ENCODE data around the gene TCF7L2.

Gene TCF7L2

GRCh38 chr10:112949875-112950507 lies at the start of gene TCF7L2:
TSS of gene TCF7L2 (plus strand) at chr10:112950247. CDS start at chr10:112950757, 510 bp downstream.
- peak; percentile 97 for DNase-seq

GRCh38 chr10:112902730-112903129 lies 47.3 kb upstream of the TCF7L2 start:
- no peak for DNase-seq

DNA sequence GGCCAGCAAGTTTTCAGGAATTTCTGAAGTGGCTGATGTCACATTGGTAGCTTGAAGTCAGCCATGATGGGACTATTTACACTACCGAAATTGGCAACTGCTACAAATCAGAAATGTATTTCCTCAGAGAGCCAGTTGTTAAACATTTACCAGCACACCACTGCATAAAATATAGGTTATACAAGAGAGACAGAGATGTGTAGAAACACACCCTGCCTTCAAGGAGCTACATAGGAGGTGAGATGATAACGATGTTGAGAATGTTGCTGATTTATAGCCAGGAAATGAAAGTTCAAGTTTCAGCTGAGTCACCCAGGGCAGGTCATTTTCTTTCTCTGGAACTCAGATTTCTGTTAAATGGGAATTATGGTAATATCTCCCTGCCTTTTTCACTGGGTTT lies 46.0 kb upstream of the TCF7L2 start:
- no peak for DNase-seq

DNA sequence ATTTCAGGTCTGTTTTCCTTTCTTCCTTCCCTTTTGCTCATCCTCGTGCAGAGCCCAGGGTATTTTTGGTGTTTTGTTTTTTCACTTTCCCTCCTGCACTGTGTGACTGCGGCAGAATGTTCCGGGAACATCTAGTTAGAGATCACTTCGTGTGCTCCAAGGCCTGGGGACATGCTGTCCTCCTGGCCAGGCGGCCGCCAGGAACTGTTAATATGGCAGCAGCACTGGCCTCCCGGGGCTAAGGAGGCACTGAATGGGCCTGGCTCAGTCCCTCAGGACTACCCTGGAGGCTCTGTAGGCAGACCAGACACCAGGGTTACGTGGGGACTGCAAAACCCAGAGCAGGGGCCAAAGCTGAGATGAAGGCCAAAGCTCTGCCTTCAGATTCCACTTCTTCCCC lies 43.1 kb upstream of the TCF7L2 start:
- DNase-seq: no peak

- no peak for DNase-seq
Observed at GRCh38 chr10:112907893-112908292, 42.2 kb upstream of the TCF7L2 start.

DNA sequence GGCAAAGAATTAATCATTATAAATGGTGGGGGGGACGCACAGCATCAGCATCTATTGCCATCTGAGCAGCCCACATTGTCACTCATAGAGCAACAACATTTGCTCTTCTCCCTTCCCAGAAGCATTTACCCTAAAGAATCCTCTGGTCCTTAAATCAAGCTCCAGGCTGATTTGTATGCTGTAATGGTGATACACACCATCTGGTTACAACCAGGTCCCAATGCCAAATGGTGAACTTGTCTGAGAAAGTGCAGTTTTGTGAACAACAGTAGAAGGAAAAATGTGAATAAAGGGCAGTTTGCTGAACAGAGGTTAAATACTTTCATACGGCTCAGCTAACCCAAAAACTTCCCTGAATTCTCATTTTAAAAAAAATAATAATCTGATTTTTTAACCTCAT lies 38.8 kb upstream of the TCF7L2 start:
- no peak for DNase-seq

GRCh38 chr10:112912410-112912928 lies 37.6 kb upstream of the TCF7L2 start:
- no peak for DNase-seq

DNA sequence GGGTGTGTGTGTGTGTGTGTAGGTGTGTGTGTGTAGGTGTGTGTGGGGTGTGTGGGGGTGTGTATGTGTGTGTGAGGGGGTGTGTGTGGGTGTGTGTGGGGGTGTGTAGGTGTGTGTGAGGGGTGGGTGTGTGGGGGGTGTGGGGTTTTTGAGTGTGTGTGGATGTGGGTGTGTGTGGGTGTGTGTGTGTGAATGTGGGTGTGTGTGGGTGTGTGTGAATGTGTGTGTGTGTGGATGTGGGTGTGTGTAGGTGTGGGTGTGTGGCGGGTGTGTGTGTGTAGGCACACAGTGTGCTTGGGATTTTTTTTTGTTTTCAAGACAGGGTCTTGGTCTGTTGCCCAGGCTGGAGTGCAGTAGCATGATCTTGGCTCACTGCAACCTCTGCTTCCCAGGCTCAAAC lies 36.8 kb upstream of the TCF7L2 start:
- no peak for DNase-seq

GRCh38 chr10:112913661-112914287 lies 36.3 kb upstream of the TCF7L2 start:
- DNase-seq: no peak

DNA sequence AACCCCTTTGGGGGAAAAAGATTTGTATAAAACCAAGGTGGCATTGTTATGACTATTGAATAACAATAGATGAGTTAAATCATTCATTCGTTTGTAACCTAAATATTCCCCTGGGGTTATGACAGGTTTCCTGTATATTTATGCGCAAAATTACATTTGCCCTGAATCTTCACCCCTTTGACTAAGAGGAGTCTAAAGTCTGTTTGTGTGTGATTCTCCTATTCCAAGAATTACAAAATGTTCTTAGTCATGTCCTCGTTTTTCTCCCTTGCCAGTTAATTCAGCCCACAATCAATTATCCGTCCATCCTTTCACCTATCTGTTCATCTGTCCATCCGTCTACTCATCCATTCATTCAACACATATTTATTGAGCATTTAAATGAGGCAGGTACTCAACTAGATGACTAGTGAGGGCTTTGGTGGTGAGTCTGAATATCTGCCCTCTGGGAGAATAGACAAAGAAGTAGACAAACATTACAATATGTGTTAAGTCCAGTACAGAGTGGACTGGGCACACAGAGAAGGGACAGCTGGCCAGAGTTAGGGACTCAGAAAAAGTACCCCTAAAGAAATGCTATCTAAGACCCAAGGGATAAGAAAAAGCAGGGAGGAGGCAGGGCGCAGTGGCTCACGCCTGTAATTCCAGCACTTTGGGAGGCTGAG lies 35.6 kb upstream of the TCF7L2 start:
- no peak for DNase-seq

GRCh38 chr10:112915590-112916572 lies 34.2 kb upstream of the TCF7L2 start:
- no peak for DNase-seq

GRCh38 chr10:112917681-112918080 lies 32.4 kb upstream of the TCF7L2 start:
- DNase-seq: no peak

DNA sequence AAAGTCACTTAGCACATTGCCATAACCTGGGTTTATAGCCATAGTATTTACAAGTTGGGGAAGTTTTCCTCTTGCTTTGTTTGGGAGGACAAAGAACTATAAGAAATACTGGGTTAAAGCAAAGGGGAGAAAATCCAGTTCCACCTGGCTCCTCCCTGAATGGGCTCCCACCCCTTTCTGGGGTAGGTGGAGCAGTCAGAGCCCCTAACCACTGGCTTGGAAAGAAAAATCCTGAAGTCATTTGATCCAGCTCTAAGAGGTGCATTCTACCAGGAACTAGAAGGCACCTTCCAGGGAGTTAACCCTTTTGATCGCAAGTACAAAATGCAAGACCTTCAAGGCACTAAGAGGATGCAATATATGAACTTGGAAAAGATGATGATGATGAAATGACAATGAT lies 31.3 kb upstream of the TCF7L2 start:
- no peak for DNase-seq

DNA sequence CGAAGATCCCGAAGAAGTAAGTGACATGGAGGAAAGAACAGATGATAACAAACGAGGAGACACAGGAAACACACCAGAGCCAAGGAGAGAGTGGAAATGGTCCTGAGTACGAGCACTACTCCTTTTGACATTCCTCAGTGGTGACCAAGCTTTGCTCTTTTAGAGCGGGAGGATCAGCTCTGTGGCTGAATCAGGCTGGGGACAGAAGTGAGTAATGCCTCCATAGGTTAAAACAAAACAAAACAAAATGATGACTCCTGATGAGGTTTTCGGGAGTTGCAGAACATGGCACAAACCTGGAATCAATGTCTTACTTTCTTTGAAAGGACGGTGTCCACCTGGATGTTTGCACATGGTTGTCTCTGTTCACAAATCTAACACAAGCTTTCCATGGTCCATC lies 30.3 kb upstream of the TCF7L2 start:
- no peak for DNase-seq

DNA sequence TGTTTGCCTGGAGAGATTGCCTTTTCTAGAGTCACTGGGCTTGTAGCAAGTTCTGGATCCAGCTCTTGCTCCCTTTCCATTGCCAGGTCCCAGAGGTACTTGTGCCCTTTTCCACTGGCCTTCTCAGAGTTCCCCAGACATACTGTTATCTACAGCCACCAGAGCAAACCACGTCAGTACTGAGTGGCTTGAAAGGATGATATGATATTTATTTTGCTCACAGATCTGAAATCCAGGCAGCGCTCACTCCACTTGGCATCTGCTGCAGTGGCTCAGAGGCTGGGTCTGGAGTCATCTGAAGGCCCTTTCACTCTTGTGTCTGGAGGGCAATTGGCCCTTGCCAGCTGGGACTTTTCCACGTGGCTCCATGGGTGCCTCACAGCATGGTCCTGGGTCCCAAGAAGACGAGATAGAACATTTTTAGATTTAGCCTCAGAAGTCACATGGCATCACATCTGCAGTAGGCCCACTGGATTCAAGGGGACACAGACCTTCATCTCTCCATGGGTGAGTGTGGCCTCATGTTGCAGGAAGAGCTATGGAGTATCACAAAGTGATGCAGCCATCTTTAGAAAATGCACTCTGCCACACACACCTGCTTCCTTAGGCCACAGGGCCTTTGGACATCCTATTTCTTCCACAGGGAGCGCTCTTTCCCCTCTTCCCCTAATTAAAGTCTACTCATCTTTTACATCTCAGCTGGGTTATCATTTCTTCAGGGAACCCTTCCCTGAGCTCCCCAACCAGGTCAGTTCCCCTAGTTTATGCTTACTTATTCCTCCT lies 22.9 kb upstream of the TCF7L2 start:
- no peak for DNase-seq

DNA sequence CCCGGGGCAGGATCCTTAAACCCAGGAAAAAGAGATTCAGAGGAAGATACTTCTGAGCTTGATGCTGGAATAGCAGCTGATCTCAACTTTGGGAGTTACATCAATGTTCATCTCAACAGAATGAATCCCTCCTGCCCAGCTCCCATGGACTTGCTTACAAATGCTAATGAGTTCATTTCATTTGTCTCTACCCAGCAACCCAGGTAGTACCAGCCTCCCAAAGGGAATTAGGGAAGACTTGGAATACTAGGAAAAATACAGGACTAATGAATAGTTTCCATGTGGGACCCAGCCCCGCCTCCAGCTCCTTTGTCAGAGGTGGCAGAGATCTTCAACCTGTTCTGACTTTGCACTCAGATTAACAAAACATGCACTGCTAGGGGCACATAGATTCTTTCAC lies 22.1 kb upstream of the TCF7L2 start:
- DNase-seq: no peak

DNA sequence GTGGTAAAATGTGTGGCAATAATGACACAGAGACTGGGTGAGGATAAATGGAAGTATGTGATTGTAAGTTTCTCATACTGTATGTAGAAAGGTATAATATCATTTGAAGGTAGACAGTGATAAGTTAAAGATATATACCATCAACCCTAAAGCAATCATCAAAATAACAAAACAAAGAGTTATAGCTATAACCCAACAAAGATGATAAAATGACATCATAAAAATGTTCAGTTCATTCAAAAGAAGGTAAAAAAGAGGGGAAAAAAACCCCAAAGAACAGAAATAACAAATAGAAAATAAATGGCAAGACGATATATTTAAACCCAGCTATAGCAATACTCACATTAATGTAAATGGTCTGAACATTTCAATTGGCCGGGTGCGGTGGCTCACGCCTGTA lies 17.4 kb upstream of the TCF7L2 start:
- no peak for DNase-seq

GRCh38 chr10:112934193-112934592 lies 15.9 kb upstream of the TCF7L2 start:
- no peak for DNase-seq

- DNase-seq: no peak
Observed at GRCh38 chr10:112938808-112939482, 11.1 kb upstream of the TCF7L2 start.

- DNase-seq: no peak
Observed at GRCh38 chr10:112945811-112946210, 4.2 kb upstream of the TCF7L2 start.

DNA sequence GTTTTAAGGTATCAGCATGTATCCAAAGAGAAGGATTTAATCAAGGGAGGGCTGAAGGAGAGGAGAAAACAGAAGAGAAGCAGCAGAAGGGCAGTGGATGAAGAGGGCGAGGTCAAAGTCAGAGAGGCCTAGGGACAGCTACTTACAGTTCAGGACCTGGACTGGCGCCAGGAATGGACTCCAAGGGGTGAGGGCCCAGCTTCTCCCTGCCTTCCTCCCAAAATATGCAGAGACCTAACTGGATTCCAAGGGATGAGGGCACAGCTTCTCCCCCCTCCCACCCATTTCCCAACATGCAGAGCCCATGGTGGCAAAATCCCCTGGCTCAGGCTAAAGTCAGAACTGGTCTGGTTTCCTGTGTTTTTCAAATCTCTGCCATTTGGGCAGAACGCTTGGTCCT lies 3.4 kb upstream of the TCF7L2 start:
- no peak for DNase-seq

- DNase-seq: no peak
Observed at GRCh38 chr10:112948196-112948595, 1.9 kb upstream of the TCF7L2 start.

All from NCI-H510A treated with DMSO at 0.1 percent for 48 hours (cell line).